CD4-positive, alpha-beta T cell treated with Interleukin-4 for 4 hours (primary cell): Measurements from ENCODE around the gene NAGA.

Experiments
- DNase-seq: peaks from one replicate; pipeline ENCODE4 v3.0.0-alpha.2; 2020

Gene NAGA

DNA sequence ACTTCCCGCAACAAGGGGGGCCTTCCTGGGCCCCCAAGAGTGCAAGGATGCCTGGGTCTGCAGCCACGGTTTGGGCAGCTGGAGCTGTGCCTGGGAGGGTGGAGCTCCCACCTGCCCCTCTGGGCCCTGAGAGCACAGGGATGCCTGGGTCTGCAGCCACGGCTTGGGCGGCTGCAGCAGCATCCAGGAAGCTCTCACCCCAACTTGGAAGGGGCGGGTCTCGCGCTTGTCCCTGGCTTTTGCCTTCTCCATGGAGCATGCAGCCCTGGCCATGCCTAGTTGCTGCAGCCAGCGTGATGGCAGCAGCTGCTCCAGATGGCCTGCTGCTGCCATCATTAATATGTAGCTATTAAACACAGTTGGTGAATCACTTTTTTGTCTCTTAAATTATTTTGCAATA is 35.4 kb downstream of the NAGA start:
- no peak for DNase-seq

DNA sequence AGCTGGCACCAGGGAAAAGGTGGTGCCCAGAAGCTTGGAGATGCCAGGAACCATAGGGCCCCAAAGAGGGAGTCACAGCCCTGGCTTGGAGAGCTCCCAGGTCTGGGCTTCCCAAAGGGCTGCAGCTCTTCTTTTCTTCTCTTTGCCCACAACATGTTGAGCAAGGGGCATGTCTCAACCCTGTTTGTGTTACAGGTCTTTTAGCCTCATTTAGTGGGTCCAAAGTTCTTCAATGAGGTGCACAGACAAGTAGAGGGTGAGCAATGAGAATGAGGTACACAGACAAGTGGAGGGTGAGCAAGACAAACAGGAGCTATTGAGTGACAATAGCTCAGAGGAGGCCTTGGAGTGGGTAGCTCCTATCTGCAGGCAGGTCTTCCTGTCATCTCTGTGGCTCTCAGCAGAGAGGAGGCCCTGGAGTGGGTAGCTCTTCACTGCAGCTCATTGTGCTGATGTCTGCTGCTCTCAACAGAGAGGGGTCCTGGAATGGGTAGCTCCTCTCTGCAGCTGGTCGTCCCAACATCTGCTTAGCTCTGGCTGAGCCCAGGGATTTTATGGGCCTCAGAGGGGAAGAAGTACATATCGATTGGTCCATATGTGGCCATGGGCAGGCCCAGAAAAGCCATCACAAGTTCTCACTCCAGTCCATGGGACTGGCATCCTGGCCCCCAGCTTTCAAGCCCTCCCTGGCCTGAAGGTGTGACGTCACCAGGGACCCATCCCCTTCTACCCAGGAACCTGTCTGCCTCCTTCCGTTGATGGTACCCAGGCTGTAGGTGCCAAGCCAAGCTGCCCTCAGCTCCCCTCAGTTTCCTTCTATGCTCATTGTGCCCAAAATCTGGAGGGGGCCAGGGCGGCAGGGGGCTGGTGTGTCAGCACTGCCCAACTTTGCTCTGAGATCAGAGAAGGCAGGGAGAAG is 37.1 kb downstream of the NAGA start:
- no peak for DNase-seq

DNA sequence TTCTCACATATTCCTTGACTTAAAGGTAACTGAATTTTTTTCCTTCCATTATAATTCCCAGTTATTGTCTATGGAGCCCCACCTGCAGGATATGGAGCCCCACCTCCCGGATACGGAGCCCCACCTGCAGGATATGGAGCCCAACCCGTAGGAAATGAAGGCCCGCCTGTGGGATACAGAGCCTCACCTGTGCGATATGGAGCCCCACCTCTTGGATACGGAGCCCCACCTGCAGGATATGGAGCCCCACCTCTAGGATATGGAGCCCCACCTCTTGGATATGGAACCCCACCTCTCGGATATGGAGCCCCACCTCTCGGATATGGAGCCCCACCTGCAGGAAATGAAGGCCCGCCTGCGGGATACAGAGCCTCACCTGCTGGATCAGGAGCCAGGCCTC is 43.9 kb downstream of the NAGA start:
- no peak for DNase-seq

DNA sequence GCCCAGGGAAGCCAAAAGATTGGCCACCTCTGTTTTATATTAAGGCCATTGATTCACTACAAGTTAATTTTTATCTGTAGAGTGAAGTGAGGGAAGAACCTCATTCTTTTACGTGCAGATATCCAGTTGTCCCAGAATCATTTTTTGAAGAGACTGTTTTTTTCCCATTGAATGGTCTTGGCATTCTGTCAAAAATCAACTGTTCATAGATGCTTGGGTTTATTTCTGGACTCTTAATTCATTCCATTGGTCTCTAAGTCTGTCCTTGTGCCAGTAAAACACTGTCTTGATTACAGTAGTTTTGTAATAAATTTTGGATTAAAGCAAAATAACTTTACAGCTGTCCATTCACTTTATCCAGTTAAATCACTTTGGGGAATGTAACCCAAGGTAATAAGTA is 45.2 kb downstream of the NAGA start:
- no peak for DNase-seq

DNA sequence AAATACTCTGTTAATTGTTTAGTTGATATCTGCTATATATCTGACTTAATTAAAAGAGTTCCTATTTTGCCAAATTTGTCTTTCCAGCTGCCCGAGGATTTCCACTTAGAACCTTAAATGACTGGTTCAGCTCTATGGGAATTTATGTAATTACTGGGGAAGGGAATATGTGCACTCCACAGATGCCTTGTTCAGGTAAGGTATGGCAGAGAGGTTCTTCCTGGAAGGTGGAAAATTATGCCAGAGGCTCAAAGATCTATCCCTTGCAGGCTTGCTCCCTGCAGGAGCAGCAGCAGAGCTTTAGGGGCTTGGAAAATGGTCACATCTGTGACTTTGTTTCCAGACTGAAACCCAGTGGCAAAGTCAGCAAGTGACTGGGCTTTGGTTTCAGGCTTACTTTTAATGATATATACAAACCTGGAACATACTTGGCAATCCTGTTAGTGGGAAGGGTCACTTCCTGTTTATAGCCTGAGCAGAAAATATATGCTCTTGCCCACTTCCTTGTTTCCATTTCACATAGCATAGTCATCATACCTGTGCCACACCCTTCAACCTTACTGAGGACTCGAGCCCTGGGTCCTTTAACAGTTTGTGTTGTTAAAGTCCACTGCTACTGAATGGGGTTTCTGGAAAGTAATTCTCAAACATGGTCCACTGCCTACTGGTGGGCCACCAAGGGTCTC is 48.3 kb downstream of the NAGA start:
- DNase-seq, result peak; percentile 10

DNA sequence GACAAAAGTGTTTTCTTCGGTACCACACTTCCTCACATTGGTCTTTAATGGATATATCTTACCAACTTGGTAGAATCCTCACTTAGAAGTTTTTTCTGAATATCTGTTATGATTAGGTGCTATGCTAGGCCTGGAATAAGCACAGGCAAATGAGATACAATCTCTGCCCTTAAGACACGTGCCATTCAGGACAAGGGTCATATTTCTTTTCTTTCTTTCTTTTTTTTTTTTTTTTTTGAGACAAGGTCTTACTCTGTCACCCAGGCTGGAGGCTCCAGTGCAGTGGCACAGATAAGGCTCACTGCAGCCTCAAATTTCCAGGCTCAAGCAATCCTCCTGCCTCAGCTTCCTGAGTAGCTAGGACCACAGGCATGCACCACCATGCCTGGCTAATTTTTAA is 49.0 kb downstream of the NAGA start:
- DNase-seq, result no peak

DNA sequence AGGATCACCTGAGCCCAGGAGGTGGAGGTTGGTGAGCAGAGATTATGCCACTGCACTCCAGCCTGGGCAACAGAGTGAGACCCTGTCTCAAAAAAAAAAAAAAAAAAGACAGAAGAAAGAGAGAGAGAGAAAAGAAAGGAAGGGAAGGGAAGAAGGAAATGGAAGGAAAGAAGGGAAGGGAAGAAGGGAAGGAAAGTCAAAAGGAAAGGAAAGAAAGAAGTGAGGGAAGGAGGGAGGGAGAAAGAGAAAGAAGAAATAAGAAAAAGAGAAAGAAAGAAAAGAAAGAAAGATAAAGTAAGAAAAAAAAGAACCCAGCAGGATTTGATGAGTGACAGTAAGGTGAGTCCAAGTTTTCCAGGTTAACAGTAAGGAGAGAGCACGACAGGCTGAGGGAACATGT is 52.4 kb downstream of the NAGA start:
- DNase-seq, result no peak

DNA sequence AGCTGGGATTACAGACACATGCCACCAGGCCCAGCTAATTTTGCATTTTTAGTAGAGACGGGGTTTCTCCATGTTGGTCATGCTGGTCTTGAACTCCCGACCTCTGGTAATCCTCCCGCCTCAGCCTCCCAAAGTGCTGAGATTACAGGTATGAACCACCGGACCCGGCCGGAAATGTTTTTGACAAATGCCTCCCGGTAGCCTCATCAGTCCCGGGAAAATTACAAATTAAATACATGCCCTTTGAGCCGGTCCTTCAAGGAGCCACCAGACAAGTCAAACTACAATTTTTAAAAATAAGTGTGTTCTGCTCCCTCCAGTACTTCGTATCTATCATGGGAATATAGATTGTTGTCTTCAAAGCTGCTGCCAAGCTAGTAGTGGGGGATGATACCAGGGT is 54.5 kb downstream of the NAGA start:
- no peak for DNase-seq

DNA sequence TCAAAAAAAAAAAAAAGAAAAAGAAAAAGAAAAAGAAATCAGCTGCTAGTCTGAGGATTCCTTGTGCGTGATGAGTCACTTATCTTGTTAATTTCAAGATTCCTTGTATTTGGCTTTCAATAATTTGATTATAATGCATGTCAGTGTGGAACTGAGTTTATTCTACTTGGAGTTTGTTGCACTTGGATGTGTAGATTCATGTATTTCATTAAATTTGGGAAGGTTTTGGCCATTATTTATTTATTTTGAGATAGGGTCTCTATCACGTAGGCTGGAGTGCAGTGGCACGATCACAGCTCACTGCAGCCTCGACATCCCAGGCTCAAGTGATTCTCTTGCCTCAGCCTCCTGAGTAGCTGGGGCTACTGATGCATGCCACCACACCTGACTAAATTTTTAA is 57.2 kb downstream of the NAGA start:
- DNase-seq, result no peak

DNA sequence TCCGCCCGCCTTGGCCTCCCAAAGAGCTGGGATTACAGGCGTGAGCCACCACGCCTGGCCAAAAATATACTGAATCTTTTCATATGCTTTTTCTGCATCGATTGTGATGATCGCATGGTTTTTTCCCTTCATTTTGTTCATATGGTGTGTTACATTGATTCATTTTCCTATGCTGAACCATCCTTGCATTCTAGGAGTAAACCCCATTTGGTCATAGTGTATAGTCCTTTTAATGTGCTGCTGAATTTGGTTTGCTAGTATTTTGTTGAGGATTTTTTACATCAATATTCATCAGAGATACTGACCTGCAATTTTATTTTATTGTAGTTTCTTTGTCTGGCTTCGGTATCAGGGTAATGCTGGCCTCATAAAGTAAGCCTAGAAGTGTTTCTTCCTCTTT is 59.8 kb downstream of the NAGA start:
- DNase-seq, result no peak
